ENCODE data around the gene CROCC2. TPM values are rescaled to one million over a fixed set of nuclear protein-coding genes. Genes with fewer than 3 reads are reported as not detected.

The CROCC2 gene
- total RNA-seq, 6 donors from 2014 or later: 0.23 to 17.8 (median 7.6) TPM

- Histone ChIP-seq H3K9me3 (no peaks in the 10 kb centered on the region), H3K27me3 (no peaks in the 10 kb centered on the region), H3K27ac (peak overlapping the region in 1 of 4 donors; percentile 37), H3K36me3 (peaks cover 0 to 41% (median 17%) of the 10 kb centered on the region in 4 donors), H3K4me3 (peak overlapping the region in 3 of 4 donors; percentile 31 to 46 (median 42)), H3K4me1 (peaks cover 9 to 29% (median 12%) of the 10 kb centered on the region in 4 donors)
- WGBS, 2 donors: 33 to 39% methylated on average over 13 to 20 of the region's 39 CpGs
- TF ChIP-seq CTCF (IDR thresholded peaks at IDR 0.05) (no peak), POLR2AphosphoS5 (IDR thresholded peaks at IDR 0.05) (no peak), POLR2A (IDR thresholded peaks at IDR 0.05) (no peak), EP300 (IDR thresholded peaks at IDR 0.05) (no peak)
- DNase-seq (peak in 1 of 2 donors; percentile 82), ATAC-seq (ENCODE audit: low FRiP score in 2 of 2) (peak in 1 of 2 donors; percentile 15)
Measured at GRCh38 chr2:241035818-241036396, 129.8 kb downstream of the CROCC2 start.

GRCh38 chr2:241036397-241036963 is 130.3 kb downstream of the CROCC2 start:
- WGBS, 2 donors: 36 to 67% methylated on average over 13 to 35 of the region's 36 CpGs
- H3K4me1 ChIP-seq: peaks cover 9 to 29% (median 12%) of the 10 kb centered on the region in 4 donors
- no peaks in the 10 kb centered on the region for H3K9me3 ChIP-seq
- H3K27me3 ChIP-seq: no peaks in the 10 kb centered on the region
- peak overlapping the region in 1 of 4 donors; percentile 37 for H3K27ac ChIP-seq
- ATAC-seq (ENCODE audit: low FRiP score in 2 of 2) (peak; percentile 38 to 73), DNase-seq (peak; percentile 71 to 84)
- H3K36me3 ChIP-seq: peaks cover 0 to 42% (median 16%) of the 10 kb centered on the region in 4 donors
- TF ChIP-seq CTCF (IDR thresholded peaks at IDR 0.05) (no peak), POLR2A (IDR thresholded peaks at IDR 0.05) (no peak), EP300 (IDR thresholded peaks at IDR 0.05) (no peak), POLR2AphosphoS5 (IDR thresholded peaks at IDR 0.05) (no peak)
- peak overlapping the region in 3 of 4 donors; percentile 31 to 46 (median 42) for H3K4me3 ChIP-seq

- no peak for TF ChIP-seq POLR2A (IDR thresholded peaks at IDR 0.05)
- TF ChIP-seq CTCF (IDR thresholded peaks at IDR 0.05): no peak
- TF ChIP-seq EP300 (IDR thresholded peaks at IDR 0.05): no peak
- no peak for TF ChIP-seq POLR2AphosphoS5 (IDR thresholded peaks at IDR 0.05)
- Histone ChIP-seq H3K4me1 (peaks cover 9 to 24% (median 12%) of the 10 kb centered on the region in 4 donors), H3K27ac (peak overlapping the region in 1 of 4 donors; percentile 37), H3K4me3 (peak overlapping the region in 3 of 4 donors; percentile 31 to 46 (median 42)), H3K36me3 (peaks cover 0 to 43% (median 14%) of the 10 kb centered on the region in 4 donors), H3K9me3 (no peaks in the 10 kb centered on the region), H3K27me3 (no peaks in the 10 kb centered on the region)
- ATAC-seq (ENCODE audit: low FRiP score in 2 of 2) (no peak), DNase-seq (no peak)
- 82 to 100% methylated on average over 3 to 16 of the region's 18 CpGs for WGBS, 2 donors
Measured at GRCh38 chr2:241036964-241037421, 130.9 kb downstream of the CROCC2 start.

- Histone ChIP-seq H3K27me3 (no peaks in the 10 kb centered on the region), H3K9me3 (no peaks in the 10 kb centered on the region), H3K27ac (no peak overlapping the region), H3K36me3 (peaks cover 0 to 43% (median 14%) of the 10 kb centered on the region in 4 donors), H3K4me3 (no peak overlapping the region), H3K4me1 (peaks cover 9 to 24% (median 12%) of the 10 kb centered on the region in 4 donors)
- ATAC-seq (ENCODE audit: low FRiP score in 2 of 2) (no peak), DNase-seq (no peak)
- 96% methylated on average over 6 to 9 of the region's 9 CpGs for WGBS, 2 donors
- TF ChIP-seq EP300 (IDR thresholded peaks at IDR 0.05) (no peak), POLR2AphosphoS5 (IDR thresholded peaks at IDR 0.05) (no peak), POLR2A (IDR thresholded peaks at IDR 0.05) (no peak), CTCF (IDR thresholded peaks at IDR 0.05) (no peak)
Measured at GRCh38 chr2:241037498-241037897, 131.4 kb downstream of the CROCC2 start.
